ENCODE data around the gene OLFML2A. TPM values are rescaled to one million over a fixed set of nuclear protein-coding genes. Genes with fewer than 3 reads are reported as not detected.

OLFML2A gene
- polyA plus RNA-seq, 4 donors: 23.5 to 34.5 (median 26.3) TPM

DNA sequence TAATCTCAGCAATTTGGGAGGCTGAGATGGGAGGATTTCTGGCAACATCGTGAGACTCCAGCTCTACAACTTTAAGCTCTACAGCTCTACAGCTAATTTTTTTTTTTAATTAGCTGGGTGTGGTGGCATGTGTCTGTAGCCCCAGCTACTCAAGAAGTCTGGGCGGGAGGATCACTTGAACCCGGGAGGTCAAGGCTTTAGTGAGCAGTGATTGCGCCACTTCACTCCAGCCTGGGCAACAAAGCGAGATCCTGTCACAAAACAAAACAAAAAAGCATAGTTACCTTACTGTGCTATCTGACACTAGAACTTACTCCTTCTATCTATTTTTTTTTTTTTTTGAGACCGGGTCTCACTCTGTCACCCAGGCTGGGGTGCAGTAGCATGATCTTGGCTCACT, 70.0 kb downstream of the OLFML2A start:
- DNase-seq (ENCODE audit: low read depth in 4 of 4, low spot score in 3 of 4): no peak

DNA sequence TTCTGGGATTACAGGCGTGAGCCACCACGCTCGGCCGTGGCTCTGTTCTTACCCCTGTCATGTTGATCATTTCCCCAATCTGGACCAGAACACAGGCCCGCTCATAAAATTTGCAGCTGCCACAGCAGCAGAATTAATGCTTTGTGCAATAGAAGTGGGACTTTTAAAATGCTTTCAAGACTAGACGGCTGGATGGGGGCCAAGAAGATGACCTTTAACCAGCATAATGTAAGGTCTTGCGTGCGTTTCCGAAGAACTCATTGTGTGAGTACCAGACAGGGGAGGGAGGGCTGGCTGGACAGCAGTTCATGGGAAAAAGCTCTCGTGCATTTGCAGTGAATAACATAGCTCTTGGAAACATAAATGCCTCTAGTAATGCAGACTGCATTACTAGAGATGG, 72.9 kb downstream of the OLFML2A start:
- DNase-seq (ENCODE audit: low read depth in 4 of 4, low spot score in 3 of 4): no peak

DNA sequence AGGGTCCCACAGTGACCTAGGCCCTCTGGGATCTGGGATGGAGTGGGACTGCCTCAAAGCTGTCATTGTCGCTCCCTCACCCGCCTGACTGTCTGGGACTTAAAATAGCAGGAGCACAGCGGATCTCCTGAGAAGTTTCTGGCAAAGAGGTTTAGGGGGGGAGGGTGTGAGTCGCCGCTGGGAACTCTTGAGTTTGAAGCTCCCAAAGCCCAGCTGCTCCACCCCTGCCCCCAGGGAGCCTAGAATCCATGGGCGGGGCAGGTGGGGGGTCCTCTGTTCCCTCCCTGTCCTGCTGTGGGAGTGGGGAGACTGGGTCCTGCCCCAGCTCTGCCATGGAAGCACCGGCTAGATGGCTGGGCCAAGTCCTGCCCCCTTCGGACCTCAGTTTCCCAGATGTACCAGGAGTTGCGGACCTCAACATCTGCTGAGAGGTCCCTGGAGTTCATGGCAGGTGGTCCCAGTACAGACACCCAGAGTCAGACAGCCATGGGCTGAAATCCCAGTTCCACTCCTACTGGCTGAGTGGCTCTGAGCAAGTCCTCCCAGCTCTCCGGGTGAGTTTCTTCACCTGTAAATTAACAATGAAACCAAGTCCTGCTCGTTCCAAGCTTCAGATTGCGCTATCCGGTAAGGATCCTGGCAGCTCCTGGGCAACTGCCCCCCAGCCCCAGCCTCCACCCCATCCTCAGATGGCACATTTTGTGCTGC, 75.3 kb downstream of the OLFML2A start:
- DNase-seq (ENCODE audit: low read depth in 4 of 4, low spot score in 3 of 4): no peak

DNA sequence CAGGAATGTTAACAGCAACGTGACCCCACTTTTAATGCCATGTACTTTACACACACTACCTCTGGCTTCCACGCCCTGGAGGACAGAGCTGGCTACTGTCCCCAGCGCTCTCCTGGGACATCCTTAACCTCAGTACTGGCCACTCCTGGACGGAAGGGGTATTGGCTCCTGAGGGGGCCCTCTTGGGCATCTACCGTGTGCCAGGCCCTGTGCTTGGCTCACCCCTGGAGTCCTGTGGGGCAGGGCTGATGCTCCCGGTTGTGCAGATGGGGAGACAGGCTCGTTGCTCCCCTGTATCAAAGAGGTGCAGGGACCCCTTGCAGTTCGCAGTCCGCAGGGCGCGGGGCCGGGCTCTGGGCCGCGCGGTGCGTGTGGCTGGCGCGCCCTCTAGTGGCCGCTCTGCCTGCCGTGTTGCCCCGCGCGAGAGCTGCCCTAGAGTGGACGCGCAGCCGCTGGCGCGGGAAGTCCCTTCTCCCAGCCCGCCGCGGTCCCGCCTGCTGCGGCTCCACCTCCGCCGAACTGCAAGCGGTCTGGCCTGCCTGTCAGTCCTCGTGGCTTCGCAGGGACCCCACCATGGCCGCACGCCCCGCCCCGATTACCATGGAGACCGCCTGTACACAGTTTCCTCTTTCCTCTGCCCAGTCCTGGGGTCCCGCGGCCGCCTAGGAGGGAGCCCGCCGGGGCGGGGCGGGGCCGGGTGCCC, 76.0 kb downstream of the OLFML2A start, which contains the start of gene WDR38:
Gene WDR38, plus strand, starts transcription at position 632 of the 703 bp plus-strand sequence. CDS start 72 bp downstream, outside the sequence.
- peak in 1 of 4 donors; percentile 65 for DNase-seq (ENCODE audit: low read depth in 4 of 4, low spot score in 3 of 4)

DNA sequence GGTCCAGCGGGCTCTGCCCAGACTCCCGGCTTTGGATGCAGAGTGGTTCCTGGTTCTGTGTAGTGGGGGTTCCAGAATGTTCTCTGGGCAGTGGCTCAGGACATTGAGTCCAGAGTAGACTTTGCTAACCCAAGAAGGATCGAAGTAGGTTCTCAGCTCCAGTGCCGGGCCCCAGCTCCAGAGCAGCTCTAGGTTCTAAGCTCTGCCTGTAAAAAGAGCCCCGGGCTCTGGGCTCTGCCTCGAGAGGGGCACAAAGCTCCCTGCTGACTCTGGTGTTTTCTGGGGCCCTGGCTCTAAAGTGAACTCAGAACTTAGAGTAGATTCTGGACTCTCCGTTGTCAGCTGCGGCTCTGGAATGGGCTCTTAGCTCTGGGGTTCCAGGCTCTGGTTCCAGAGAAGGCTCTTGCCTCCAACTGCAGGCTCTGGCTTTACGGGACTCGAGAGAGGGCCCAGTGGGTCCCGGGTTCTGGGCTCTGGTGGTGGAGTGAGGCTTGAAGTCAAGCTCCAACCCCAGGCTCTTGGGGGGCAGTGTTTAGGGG, 76.7 kb downstream of the OLFML2A start:
- no peak for DNase-seq (ENCODE audit: low read depth in 4 of 4, low spot score in 3 of 4)

DNA sequence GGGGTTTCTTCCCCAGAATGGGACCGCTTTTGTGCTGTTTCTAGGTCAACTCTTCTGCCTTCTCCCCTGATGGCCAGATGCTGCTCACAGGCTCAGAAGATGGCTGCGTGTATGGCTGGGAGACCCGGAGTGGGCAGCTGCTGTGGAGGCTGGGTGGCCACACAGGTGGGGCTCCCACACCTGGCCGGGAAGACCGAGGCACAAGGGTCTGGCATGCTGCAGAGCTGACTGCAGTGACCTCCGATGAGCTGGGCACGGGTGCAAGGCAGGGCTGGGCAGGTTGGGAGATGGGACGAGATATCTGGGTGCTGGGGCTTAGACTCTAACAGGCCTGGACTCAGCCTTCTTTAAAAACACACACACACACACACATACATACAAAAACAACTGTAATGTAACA, 77.2 kb downstream of the OLFML2A start:
- no peak for DNase-seq (ENCODE audit: low read depth in 4 of 4, low spot score in 3 of 4)

DNA sequence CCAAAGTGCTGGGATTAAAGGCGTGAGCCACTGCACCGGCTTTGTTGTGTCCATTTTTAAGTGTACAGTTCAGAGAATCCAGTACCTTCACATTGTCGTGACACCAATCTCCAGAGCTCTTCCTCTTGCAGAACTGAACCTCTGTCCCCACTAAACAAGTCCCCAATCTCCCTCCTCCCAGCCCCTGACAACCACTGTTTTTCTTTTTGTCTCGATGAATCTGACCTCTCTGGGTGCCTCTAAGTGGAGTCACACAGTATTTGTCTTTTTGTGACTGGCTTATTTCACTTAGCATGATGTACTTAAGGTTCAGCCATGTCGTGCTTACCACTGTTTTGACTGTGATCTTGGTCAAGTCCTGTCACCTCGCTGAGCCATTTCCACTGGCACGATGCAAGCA, 77.9 kb downstream of the OLFML2A start:
- no peak for DNase-seq (ENCODE audit: low read depth in 4 of 4, low spot score in 3 of 4)

DNA sequence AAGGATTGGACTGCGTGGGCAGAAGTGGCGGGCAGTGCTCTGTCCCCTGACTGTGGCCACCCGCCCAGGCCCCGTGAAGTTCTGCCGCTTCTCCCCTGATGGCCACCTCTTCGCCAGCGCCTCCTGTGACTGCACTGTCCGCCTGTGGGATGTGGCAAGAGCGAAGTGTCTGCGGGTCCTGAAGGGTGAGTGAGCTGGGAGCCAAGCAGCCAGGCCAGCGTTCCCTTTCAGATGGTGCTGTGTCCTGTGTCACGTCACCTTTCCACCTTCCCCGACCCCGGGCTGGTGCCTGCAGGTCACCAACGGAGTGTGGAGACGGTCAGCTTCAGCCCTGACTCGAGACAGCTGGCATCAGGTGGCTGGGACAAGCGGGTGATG, 78.6 kb downstream of the OLFML2A start:
- no peak for DNase-seq (ENCODE audit: low read depth in 4 of 4, low spot score in 3 of 4)

DNA sequence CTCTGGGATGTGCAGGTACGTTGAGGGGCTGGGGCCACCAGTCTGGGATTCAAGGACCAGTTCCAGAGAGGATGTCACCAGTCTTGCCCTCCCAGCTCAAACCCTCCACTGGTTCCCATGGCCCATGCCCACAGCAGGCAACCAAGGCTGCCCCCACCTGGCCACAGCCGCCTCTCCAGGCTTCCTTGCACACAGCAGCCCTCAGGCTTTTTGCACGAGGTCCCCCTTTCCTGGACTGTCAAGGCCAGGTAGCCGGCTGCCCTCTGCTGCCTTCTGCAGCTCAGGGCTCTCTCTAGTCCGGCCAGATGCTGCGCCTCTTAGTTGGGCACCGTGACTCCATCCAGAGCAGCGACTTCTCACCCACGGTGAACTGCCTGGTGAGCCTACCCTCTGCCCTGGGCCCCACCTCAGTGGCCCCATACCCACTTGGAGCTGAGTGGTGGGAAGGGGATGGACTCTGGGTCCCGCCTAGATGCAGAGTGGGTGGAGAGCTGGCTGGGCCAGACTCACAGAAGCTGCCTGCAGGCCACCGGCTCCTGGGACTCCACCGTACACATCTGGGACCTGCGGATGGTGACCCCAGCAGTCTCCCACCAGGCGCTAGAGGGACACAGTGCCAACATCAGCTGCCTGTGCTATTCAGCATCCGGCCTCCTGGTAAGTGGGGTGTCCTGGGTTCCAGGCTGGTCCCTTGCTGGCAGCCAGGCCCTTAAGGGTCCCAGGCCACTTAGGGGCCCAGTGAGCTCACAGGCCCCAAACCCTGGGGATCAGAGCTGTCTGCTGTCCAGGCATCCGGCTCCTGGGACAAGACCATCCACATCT, 79.2 kb downstream of the OLFML2A start:
- DNase-seq (ENCODE audit: low read depth in 4 of 4, low spot score in 3 of 4): no peak

DNA sequence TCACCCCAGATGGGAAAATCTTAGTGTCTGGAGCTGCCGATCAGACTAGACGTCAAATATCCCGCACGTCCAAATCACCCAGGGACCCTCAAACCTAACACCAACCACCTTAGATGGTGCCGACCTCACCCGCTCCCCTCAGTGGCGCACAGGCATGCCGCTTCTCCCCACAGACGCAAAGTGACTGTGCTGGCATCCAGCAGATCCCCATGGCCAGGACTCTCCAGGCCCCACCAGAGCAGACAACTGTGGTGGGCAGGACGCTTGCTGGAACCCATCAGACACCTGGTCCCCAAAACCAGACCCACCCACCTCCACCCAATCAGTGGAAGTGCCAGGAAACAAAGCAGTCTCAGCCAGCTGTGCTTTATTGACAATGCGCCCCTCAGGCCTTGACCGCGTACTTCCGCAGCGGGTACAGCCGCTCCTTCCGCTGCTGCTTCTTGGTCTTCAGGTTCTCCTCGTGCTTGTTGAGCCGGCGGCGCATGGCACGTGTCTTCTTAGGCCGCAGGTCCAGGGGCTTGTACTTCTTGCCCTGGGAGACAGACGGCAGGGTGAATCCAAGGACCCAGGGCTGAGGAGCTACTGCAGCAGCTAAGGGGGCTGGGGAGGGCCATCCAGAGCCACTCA, 80.7 kb downstream of the OLFML2A start:
- DNase-seq (ENCODE audit: low read depth in 4 of 4, low spot score in 3 of 4): no peak

DNA sequence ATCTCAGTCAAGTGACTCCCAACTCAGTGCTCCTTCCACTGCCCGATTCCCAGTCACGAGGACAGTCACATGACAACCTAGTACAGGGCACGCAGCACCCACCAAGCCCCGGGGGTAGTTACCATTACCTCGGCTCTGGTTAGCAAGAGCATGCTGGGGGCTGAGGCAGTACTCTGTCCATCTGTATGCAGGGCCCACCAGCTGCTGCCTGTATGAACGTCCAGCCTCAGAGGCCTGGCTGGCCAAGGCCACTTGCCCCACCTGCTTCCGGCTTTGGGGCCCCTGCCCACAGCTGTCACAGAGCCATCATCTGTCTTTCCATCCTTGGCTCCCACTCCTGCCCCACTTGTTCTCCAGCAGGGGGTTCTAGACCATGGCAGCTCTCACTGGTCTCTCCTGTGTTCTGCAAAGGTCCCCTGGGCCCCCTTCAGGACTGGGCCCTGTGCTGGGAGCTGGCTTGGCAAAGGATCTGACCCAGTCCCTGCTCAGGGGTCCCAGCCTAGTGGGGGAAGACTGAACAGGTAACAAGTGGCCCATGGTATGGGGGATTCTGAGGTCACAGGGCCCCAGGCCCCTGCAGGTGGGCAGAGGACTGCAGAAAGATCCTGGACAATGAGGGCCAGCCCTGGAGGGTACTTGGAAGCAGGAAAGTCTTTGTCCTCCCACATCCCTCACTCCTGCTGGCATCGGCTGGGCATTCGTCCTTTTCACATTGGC, 81.6 kb downstream of the OLFML2A start:
- DNase-seq (ENCODE audit: low read depth in 4 of 4, low spot score in 3 of 4): no peak

DNA sequence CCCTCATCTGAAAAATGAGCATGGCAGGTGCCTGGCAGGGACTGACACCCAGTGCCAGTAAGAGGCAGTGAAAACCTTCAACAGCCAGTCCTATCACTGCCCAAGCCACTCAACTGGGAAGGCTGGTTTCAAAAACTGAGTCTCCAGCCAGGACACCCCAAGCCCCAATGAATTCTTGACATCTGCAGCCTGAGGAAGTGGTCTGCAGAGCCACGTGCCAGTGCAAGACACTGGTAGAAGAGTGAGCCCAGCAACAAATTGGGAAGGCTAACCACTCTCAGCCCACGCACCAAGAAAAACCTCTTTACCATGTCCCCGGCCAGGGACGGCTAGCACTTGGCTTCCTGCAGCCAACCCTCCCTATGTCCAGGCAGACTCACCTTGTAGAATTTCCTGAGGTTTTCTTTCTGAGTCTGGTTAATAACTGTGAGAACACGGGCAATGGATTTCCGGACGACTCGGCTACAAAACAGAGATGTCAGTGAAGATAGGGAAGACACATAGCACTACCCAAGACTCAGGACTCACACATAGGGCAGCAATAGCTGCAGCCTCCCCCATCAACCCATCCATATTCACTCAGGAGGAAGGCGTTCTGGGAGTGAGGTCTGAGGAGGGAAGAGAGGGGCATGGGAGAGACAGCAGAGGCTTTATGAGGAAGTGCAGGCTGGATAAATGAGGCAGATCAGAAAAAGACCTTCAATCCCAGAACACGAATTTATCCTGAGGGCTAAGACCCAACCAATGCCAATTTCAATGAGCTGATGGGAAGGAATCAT, 83.1 kb downstream of the OLFML2A start:
- DNase-seq (ENCODE audit: low read depth in 4 of 4, low spot score in 3 of 4): no peak

DNA sequence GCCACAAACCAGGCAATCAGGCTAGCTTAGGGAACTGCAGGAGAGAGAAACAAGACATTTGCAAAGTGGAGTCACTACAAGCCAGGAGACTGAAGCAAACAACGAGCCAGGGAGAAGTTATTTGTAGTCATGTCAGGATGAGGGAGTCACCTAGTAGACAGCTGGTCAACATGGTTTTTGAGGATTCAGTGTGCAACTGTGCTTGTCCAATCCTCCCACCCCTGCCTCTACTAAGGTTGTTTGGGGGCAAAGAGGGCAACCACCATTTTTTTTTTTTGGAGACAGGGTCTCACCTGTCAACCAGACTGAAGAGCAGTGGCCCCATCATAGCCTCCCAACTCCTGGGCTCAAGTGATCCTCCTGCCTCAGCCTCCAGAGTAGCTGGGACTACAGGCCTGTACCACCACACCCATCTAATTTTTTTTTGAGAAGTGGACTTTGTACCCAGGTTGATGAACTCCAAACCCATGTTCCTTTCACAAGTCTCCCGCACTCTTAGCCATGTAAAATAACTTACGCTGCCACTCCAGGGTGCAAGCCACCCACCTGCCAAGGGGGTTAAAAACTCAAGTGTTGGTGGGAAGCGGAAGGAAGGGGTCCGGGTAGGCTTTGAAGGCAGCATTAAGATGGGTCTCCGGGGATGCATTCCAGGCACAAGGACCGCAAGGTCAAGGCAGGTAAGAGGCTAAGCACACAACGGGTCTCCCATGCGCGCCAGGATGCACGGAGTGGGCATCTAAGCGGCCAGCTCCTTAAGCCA, 83.8 kb downstream of the OLFML2A start:
- no peak for DNase-seq (ENCODE audit: low read depth in 4 of 4, low spot score in 3 of 4)

DNA sequence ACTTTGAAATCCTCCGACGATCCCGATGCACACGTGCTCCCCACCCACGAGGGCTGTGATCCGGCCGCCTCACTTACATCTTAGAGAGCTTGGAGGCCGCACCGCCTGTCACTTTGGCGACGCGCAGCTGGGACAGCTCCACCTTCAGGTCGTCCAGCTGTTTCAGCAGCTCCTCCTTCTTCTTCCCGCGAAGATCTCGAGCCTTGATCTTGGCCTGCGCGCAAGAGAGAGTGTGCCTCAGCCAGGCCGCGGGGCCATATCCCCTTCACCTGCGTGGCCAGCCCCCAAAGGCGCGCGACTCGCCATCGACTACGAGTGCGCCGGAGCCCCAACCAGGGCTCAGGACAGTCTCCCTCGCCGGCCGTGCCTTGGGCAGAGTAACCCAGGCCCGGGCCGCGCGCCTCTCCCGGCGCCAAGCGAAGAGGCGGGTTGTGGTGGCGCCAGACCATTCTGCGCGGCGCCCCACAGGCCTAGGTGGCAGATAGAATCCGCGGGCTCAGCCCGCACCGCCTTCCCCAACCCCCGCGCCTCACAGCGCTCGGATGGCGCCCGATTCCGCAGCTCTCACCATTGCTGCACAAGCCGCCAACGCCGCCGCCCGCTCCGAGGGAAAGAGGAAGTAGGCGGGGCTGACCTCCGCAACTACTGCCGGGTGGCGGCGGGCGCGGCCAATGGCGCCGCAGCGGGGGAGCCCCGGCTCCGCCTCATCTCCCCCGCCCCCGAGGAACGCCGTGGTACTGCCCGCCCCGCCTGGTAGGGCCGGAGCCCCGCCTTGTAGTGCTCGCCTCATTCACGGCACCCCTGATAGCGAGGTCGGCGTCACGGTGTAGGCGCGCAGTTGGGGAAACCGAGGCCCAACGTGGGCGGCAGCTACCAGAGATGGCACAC, 84.7 kb downstream of the OLFML2A start, which contains the start of the genes ARPC5L and RPL35:
Gene ARPC5L, plus strand, starts transcription at position 789 of the 888 bp plus-strand sequence. CDS start 7,161 bp downstream, outside the sequence.
Gene RPL35, minus strand, starts transcription at position 616 of the 888 bp plus-strand sequence. Its CDS starts 45 bp downstream, at position 571.
- DNase-seq (ENCODE audit: low read depth in 4 of 4, low spot score in 3 of 4): peak; percentile 83 to 86 (median 85)

DNA sequence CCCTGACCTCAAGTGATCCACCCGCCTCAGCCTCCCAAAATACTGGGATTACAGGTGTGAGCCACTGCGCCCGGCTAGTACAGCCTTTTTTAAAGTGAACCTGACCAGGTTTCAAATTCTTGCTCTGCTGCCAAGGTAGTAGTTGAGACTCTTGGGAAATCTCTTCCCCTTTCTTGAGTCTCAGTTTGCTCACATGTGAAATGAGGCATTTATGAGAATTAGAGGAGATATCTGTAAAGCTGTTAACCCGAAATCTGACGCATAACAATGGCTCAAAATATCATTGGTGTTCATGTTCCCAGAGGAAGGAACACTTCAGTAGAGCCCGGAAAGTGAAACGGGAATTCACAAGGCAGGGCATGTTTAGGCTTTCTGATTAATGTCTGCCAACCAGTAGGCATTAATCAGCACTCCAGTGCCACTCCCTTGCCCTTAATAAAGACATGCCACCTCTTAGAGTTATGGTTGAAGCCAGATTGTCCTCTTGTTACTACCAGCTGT, 86.5 kb downstream of the OLFML2A start:
- no peak for DNase-seq (ENCODE audit: low read depth in 4 of 4, low spot score in 3 of 4)

Data from right renal pelvis (tissue), 4 donors.